ENCODE measurements around the gene HECTD4.

DNA sequence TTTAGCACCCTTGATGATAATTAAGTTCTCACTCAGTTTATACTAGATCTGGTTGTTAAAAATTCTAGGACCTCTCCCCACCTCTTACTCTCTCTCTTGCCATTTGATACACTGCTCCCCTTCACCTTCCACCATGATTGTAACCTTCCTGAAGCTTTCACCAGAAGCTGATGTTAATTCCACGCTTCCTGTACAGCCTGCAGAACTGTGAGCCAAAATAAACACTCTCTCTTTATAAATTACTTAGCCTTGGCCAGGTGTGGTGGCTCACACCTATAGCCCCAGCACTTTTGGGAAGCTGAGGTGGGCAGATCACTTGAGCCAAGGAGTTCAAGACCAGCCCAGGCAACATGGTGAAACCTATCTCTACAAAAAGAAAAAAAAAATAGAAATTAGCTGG lies 11.1 kb upstream of the HECTD4 start:
- no peak for TF ChIP-seq POLR2AphosphoS5 (IDR thresholded peaks at IDR 0.05; ENCODE audit: low read depth)
- TF ChIP-seq, protein P1, sequence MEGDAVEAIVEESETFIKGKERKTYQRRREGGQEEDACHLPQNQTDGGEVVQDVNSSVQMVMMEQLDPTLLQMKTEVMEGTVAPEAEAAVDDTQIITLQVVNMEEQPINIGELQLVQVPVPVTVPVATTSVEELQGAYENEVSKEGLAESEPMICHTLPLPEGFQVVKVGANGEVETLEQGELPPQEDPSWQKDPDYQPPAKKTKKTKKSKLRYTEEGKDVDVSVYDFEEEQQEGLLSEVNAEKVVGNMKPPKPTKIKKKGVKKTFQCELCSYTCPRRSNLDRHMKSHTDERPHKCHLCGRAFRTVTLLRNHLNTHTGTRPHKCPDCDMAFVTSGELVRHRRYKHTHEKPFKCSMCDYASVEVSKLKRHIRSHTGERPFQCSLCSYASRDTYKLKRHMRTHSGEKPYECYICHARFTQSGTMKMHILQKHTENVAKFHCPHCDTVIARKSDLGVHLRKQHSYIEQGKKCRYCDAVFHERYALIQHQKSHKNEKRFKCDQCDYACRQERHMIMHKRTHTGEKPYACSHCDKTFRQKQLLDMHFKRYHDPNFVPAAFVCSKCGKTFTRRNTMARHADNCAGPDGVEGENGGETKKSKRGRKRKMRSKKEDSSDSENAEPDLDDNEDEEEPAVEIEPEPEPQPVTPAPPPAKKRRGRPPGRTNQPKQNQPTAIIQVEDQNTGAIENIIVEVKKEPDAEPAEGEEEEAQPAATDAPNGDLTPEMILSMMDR (conservative IDR thresholded peaks at IDR 0.05; ENCODE audit: low read depth in 2 of 2) = no peak

All from GM23338 (cell line).